K562 (cell line): ENCODE results near the gene PPP1CC. TPM values are rescaled to one million over a fixed set of nuclear protein-coding genes. Genes with fewer than 3 reads are reported as not detected.

ENCODE experiments used
- ATAC-seq: fragments of 200-7000 bp; cut with Tn5 transposase; 3 replicates; pipeline ENCODE4 v1.9.1; 2020; ENCODE audit warnings: moderate library complexity
- BruUV-seq: library from RNA; stranded (reverse); fragments of 400-500 nt; replicated peaks from 2 replicates; lab custom pipeline; 2021; lab: Mats Ljungman, UMichigan
- CTCF ChIA-PET: fragments of 300-600 bp; formaldehyde crosslinking; extraction: SDS; loops from one replicate; lab custom pipeline; 2021; ENCODE audit warnings: low intra/inter-chr PET ratio; lab: Yijun Ruan, JAX
- POLR2A ChIA-PET: fragments of 300-600, 350-650 bp; sonication (Branson Sonifier 250); formaldehyde crosslinking; extraction: SDS; loops from one replicate; lab custom pipeline; 2021; ENCODE audit warnings: antibody characterized with exemption, inconsistent platforms; lab: Yijun Ruan, JAX
- DNase-seq, 4 experiments: peaks; one replicate each; pipeline versions ENCODE4 v3.0.0 to v3.0.0-alpha.2; 2011 to 2018; ENCODE audit warnings: low spot score in 3 of 4, mixed read lengths in 3 of 4; ENCODE audit errors: extremely low read depth in 1 of 4
- FAIRE-seq: peaks from 2 replicates; lab custom pipeline; 2011; peaks lifted over from hg19 to GRCh38; lab: Jason Lieb, UNC
- H2AFZ ChIP-seq: 2 replicates; pipeline ENCODE4 v1.6.0; 2011; ENCODE audit warnings: low read depth, low read length, control low read depth, inconsistent platforms
- H3K27ac ChIP-seq: fragments of 200-600 bp; 3 replicates; pipeline ENCODE4 v1.8.0; 2011; ENCODE audit warnings: low read depth, mild to moderate bottlenecking, control low read depth, inconsistent platforms, low read length, moderate library complexity, mixed read lengths; ENCODE audit errors: extremely low read depth
- H3K27me3 ChIP-seq, 2 experiments: fragments of 300-600 bp in 1 of 2; 2 replicates in 1 of 2; 3 replicates in 1 of 2; pipeline versions ENCODE4 v1.6.0 to v1.8.0; 2011; ENCODE audit warnings: inconsistent platforms in 2 of 2, low read length in 2 of 2, mild to moderate bottlenecking in 1 of 2, mixed read lengths in 1 of 2, moderate library complexity in 1 of 2; ENCODE audit not compliant: control insufficient read depth in 2 of 2, insufficient read depth in 2 of 2
- H3K36me3 ChIP-seq: fragments of 300-600 bp; 3 replicates; pipeline ENCODE4 v1.8.0; 2011; ENCODE audit warnings: mild to moderate bottlenecking, low read length, inconsistent platforms; ENCODE audit not compliant: control insufficient read depth, insufficient read depth
- H3K4me1 ChIP-seq, 2 experiments: fragments of 200-600 bp in 1 of 2; replicated peaks in 1 of 2; 2 replicates in 1 of 2; 3 replicates in 1 of 2; pipeline versions ENCODE4 v1.5.1 to v1.8.0; 2011; ENCODE audit warnings: inconsistent platforms in 2 of 2, low read length in 2 of 2, mild to moderate bottlenecking in 1 of 2, mixed read lengths in 1 of 2, moderate library complexity in 1 of 2; ENCODE audit not compliant: control insufficient read depth in 2 of 2, insufficient read depth in 2 of 2
- H3K4me2 ChIP-seq: 2 replicates; pipeline ENCODE4 v1.6.1; 2011; ENCODE audit warnings: low read length, control low read depth, inconsistent platforms, mixed read lengths; ENCODE audit not compliant: insufficient read depth
- H3K4me3 ChIP-seq: fragments of 200-600 bp; sonication (generic), shearing (Covaris generic); 2 replicates; pipeline ENCODE4 v1.5.1; 2016; ENCODE audit warnings: control low read depth, inconsistent platforms
- H3K79me2 ChIP-seq: fragments of 200-600 bp; 3 replicates; pipeline ENCODE4 v1.8.0; 2011; ENCODE audit warnings: low read length, inconsistent platforms; ENCODE audit not compliant: control insufficient read depth, insufficient read depth
- H3K9ac ChIP-seq, 2 experiments: 2 replicates each; pipeline versions ENCODE4 v1.6.0 to v1.6.1; 2011; ENCODE audit warnings: low read depth in 2 of 2, low read length in 2 of 2, control low read depth in 1 of 2, inconsistent platforms in 1 of 2, mild to moderate bottlenecking in 1 of 2, mixed read lengths in 1 of 2; ENCODE audit not compliant: insufficient read depth in 1 of 2
- H3K9me1 ChIP-seq: one replicate; pipeline ENCODE4 v1.6.0; 2011; ENCODE audit warnings: inconsistent platforms, mild to moderate bottlenecking, low read length, moderate library complexity; ENCODE audit not compliant: control insufficient read depth, insufficient read depth
- H3K9me3 ChIP-seq: replicated peaks from 2 replicates; pipeline ENCODE4 v1.5.1; 2011; ENCODE audit warnings: low read depth, low read length, inconsistent platforms; ENCODE audit not compliant: control insufficient read depth, insufficient read depth
- H4K20me1 ChIP-seq: replicated peaks from 2 replicates; pipeline ENCODE4 v1.6.1; 2011; ENCODE audit warnings: low read length, inconsistent platforms, mixed read lengths; ENCODE audit not compliant: control insufficient read depth, insufficient read depth
- CBFA2T2 ChIP-seq: fragments of 450-650 bp; conservative IDR thresholded peaks from 2 replicates; pipeline ENCODE4 v1.6.1; 2017; ENCODE audit warnings: mild to moderate bottlenecking
- COPS2 ChIP-seq: fragments of 450-650 bp; conservative IDR thresholded peaks from 2 replicates; pipeline ENCODE4 v1.6.1; 2016; ENCODE audit warnings: mild to moderate bottlenecking, moderate library complexity
- EHMT2 ChIP-seq: fragments of 450-650 bp; IDR thresholded peaks from 2 replicates; pipeline ENCODE4 v1.6.1; 2018; ENCODE audit warnings: antibody characterized with exemption
- PHB2 ChIP-seq: fragments of 450-650 bp; IDR thresholded peaks from 2 replicates; pipeline ENCODE4 v1.6.1; 2017; ENCODE audit warnings: low read depth
- POLR2A ChIP-seq: fragments of 450-650 bp; conservative IDR thresholded peaks from 2 replicates; pipeline ENCODE4 v1.6.1; 2016
- POU5F1 ChIP-seq: fragments of 150-350 bp; IDR thresholded peaks from 2 replicates; pipeline ENCODE4 v1.6.1; 2014; ENCODE audit warnings: borderline replicate concordance, low read length, low read depth, mild to moderate bottlenecking; ENCODE audit not compliant: partially characterized antibody
- SMARCE1 ChIP-seq: fragments of 450-650 bp; IDR thresholded peaks from 2 replicates; pipeline ENCODE4 v1.7.1; 2016; ENCODE audit warnings: mild to moderate bottlenecking
- ZNF121 ChIP-seq: sonication (generic); formaldehyde crosslinking; conservative IDR thresholded peaks from 2 replicates; pipeline ENCODE4 v1.8.0; 2022; ENCODE audit warnings: missing genetic modification reagents
- WGBS: fragments of 100-300 bp; shearing (Covaris generic); methylation state at CpG from one replicate; pipeline ENCODE4 v1.1.6; 2016; ENCODE audit warnings: low coverage, mixed read lengths; ENCODE audit not compliant: insufficient coverage; ENCODE audit errors: missing lambda C conversion rate; 5-methylcytosine and 5-hydroxymethylcytosine counted together
- in situ Hi-C: fragments of 300-500 bp; cut with MboI; formaldehyde crosslinking; loops from 4 replicates; pipeline ENCODE4 v1.15.0; 2018; ENCODE audit warnings: inconsistent platforms, mixed read lengths
- intact Hi-C: fragments of 100-400 bp; cut with micrococcal nuclease; formaldehyde crosslinking; loops from 2 replicates; pipeline ENCODE4 v1.14.2; 2022
- polyA plus RNA-seq, 8 experiments: library from polyadenylated mRNA; depleted of rRNA in 4 of 8; stranded (reverse) in 5 of 8; unstranded in 3 of 8; fragments of >200 nt; fragmentation: Nextera tagmentation in 2 of 8; fragmentation: Illumina TruSeq in 1 of 8; extraction: Ambion mirVana in 2 of 8; extraction: Trizol in 1 of 8; gene quantifications; 2 replicates each; pipeline versions ENCODE4 v1.2.1 to v1.2.3, GENCODE V29; 2011 to 2014; ENCODE audit warnings: inconsistent platforms in 1 of 8, missing spikeins in 1 of 8
- total RNA-seq, 7 experiments: library from RNA; depleted of rRNA in 6 of 7; stranded (reverse); fragments of >200 nt in 6 of 7; fragmentation: Illumina TruSeq in 2 of 7; extraction: Trizol in 2 of 7; gene quantifications; 2 replicates each; pipeline versions ENCODE4 v1.2.1 to v1.2.3, GENCODE V29; 2011 to 2021; ENCODE audit warnings: low replicate concordance in 1 of 7
- TF ChIP-seq, protein P1 (sequence below): fragments of 200-800 bp; sonication (Bioruptor generic); IDR thresholded peaks from 2 replicates; pipeline ENCODE4 v1.6.1; 2017; ENCODE audit warnings: missing genetic modification characterization, missing compliant biosample characterization
- TF ChIP-seq, protein P2 (sequence below): sonication (generic); formaldehyde crosslinking; IDR thresholded peaks from 2 replicates; pipeline ENCODE4 v1.8.0; 2023; ENCODE audit warnings: mild to moderate bottlenecking, missing genetic modification reagents
- TF ChIP-seq, protein P3 (sequence below), 2 experiments: fragments of 150-350 bp in 1 of 2; IDR thresholded peaks; 2 replicates each; pipeline ENCODE4 v1.6.1; 2012 to 2016; ENCODE audit warnings: low read depth in 2 of 2, low read length in 2 of 2, mild to moderate bottlenecking in 1 of 2, moderate library complexity in 1 of 2
- TF ChIP-seq, protein P4 (sequence below): fragments of 450-650 bp; IDR thresholded peaks from 2 replicates; pipeline ENCODE4 v1.6.1; 2016
- TF ChIP-seq, protein P5 (sequence below): IDR thresholded peaks from 2 replicates; pipeline ENCODE4 v1.6.1; 2016; ENCODE audit warnings: missing genetic modification characterization, missing compliant biosample characterization

The PPP1CC gene
- total and polyA plus RNA-seq, 9 of the 15 experiments (the other 6 are each of a cell fraction or from before 2014, with no cell fraction given): 67.4 to 286 (median 195) TPM

DNA sequence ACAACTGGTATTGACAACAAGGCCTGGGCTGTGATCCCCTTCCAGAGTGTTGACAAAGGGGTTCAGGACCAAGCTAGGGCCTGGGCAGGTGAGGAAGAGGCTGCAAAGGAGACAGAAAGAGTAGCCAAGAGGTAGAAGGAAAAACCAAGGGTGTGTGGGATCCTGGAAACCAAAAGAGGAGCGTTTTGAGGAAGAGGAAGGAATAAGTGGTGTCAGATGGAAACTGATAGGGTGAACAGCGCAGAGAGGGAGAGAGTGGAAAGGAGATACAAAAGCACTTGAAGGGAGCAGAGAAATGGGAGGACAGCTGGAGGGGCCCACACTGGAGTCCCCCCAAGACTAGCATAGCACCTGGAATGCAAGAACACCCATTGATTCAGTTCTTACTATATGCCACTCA lies 45.5 kb downstream of the PPP1CC start (continued):
- TF ChIP-seq EHMT2 (no peak), PHB2 (no peak), POU5F1 (no peak)
- TF ChIP-seq, protein P1, sequence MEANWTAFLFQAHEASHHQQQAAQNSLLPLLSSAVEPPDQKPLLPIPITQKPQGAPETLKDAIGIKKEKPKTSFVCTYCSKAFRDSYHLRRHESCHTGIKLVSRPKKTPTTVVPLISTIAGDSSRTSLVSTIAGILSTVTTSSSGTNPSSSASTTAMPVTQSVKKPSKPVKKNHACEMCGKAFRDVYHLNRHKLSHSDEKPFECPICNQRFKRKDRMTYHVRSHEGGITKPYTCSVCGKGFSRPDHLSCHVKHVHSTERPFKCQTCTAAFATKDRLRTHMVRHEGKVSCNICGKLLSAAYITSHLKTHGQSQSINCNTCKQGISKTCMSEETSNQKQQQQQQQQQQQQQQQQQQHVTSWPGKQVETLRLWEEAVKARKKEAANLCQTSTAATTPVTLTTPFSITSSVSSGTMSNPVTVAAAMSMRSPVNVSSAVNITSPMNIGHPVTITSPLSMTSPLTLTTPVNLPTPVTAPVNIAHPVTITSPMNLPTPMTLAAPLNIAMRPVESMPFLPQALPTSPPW (CRISPR knock-in tag): no peak
- TF ChIP-seq, protein P2, sequence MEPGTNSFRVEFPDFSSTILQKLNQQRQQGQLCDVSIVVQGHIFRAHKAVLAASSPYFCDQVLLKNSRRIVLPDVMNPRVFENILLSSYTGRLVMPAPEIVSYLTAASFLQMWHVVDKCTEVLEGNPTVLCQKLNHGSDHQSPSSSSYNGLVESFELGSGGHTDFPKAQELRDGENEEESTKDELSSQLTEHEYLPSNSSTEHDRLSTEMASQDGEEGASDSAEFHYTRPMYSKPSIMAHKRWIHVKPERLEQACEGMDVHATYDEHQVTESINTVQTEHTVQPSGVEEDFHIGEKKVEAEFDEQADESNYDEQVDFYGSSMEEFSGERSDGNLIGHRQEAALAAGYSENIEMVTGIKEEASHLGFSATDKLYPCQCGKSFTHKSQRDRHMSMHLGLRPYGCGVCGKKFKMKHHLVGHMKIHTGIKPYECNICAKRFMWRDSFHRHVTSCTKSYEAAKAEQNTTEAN (CRISPR knock-in tag): no peak

DNA sequence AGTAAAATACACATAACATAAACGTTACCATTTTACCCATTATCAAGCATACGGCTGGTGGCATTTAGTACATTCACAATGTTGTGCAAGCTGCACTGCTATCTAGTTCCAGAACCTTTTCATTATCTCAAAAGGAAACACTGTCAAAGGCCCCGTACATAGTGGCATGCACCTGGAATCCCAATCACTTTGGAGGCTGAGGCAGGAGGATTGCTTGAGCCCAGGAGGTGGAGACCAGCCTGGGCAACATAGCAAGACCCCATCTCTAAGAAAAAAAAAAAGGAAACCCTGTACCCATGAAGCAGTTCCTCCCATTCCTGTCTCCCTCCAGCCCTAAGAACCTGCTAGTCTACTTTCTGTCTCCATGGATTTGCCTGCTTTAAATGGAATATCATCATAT lies 46.4 kb downstream of the PPP1CC start:
- FAIRE-seq (no peak), DNase-seq (no peak), ATAC-seq (no peak)
- in situ Hi-C loops: no loop called here
- Histone ChIP-seq H4K20me1 (no peaks in the 10 kb centered on the region), H3K9me3 (no peaks in the 10 kb centered on the region), H3K36me3 (no peaks in the 10 kb centered on the region), H3K9me1 (no peaks in the 10 kb centered on the region), H3K27ac (no peak overlapping the region), H3K4me1 (peaks cover 35 to 42% of the 10 kb centered on the region in 2 experiments), H2AFZ (no peak overlapping the region), H3K9ac (no peak overlapping the region), H3K27me3 (no peaks in the 10 kb centered on the region), H3K4me2 (no peak overlapping the region), H3K79me2 (no peaks in the 10 kb centered on the region), H3K4me3 (no peak overlapping the region)
- CTCF ChIA-PET: interaction anchor here (0.6 kb wide), 1 partner anchor 181 kb away, joined by 3 read pairs; no protein-coding TSS in a partner anchor
- BruUV-seq: no TSS peak
- POLR2A ChIA-PET: no interaction called here
- intact Hi-C loops: loop anchor here (5.0 kb wide), 2 partner anchors 79 to 191 kb away; no protein-coding TSS in a partner anchor
- WGBS: 41% methylated on average over 3 of the region's 3 CpGs
- TF ChIP-seq, protein P3, sequence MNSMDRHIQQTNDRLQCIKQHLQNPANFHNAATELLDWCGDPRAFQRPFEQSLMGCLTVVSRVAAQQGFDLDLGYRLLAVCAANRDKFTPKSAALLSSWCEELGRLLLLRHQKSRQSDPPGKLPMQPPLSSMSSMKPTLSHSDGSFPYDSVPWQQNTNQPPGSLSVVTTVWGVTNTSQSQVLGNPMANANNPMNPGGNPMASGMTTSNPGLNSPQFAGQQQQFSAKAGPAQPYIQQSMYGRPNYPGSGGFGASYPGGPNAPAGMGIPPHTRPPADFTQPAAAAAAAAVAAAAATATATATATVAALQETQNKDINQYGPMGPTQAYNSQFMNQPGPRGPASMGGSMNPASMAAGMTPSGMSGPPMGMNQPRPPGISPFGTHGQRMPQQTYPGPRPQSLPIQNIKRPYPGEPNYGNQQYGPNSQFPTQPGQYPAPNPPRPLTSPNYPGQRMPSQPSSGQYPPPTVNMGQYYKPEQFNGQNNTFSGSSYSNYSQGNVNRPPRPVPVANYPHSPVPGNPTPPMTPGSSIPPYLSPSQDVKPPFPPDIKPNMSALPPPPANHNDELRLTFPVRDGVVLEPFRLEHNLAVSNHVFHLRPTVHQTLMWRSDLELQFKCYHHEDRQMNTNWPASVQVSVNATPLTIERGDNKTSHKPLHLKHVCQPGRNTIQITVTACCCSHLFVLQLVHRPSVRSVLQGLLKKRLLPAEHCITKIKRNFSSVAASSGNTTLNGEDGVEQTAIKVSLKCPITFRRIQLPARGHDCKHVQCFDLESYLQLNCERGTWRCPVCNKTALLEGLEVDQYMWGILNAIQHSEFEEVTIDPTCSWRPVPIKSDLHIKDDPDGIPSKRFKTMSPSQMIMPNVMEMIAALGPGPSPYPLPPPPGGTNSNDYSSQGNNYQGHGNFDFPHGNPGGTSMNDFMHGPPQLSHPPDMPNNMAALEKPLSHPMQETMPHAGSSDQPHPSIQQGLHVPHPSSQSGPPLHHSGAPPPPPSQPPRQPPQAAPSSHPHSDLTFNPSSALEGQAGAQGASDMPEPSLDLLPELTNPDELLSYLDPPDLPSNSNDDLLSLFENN (IDR thresholded peaks at IDR 0.05; ENCODE audit: low read depth in 2 of 2, low read length in 2 of 2): no peak
- TF ChIP-seq, protein P4, sequence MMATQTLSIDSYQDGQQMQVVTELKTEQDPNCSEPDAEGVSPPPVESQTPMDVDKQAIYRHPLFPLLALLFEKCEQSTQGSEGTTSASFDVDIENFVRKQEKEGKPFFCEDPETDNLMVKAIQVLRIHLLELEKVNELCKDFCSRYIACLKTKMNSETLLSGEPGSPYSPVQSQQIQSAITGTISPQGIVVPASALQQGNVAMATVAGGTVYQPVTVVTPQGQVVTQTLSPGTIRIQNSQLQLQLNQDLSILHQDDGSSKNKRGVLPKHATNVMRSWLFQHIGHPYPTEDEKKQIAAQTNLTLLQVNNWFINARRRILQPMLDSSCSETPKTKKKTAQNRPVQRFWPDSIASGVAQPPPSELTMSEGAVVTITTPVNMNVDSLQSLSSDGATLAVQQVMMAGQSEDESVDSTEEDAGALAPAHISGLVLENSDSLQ: no peak
- TF ChIP-seq SMARCE1 (no peak), ZNF121 (CRISPR knock-in tag) (peak; percentile 98), POLR2A (no peak), COPS2 (no peak), CBFA2T2 (no peak)
- TF ChIP-seq, protein P5, sequence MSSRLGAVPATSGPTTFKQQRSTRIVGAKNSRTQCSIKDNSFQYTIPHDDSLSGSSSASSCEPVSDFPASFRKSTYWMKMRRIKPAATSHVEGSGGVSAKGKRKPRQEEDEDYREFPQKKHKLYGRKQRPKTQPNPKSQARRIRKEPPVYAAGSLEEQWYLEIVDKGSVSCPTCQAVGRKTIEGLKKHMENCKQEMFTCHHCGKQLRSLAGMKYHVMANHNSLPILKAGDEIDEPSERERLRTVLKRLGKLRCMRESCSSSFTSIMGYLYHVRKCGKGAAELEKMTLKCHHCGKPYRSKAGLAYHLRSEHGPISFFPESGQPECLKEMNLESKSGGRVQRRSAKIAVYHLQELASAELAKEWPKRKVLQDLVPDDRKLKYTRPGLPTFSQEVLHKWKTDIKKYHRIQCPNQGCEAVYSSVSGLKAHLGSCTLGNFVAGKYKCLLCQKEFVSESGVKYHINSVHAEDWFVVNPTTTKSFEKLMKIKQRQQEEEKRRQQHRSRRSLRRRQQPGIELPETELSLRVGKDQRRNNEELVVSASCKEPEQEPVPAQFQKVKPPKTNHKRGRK (tag): no peak
